ENCODE results near the gene LHX3.

The LHX3 gene

GRCh38 chr9:136147890-136148714 lies 56.8 kb downstream of the LHX3 start:
- Histone ChIP-seq H3K79me1 (ENCODE audit: low read length) (no peaks in the 10 kb centered on the region), H2BK120ac (ENCODE audit: insufficient read depth, low read length, poor library complexity) (no peak overlapping the region), H3K36me3 (ENCODE audit: control insufficient read depth in 1 of 2, insufficient read depth in 2 of 2, low read length in 2 of 2) (no peaks in the 10 kb centered on the region), H3K27me3 (ENCODE audit: insufficient read depth, low read length) (no peaks in the 10 kb centered on the region), H3K4me1 (ENCODE audit: control insufficient read depth in 1 of 2, insufficient read depth in 2 of 2, low read length in 2 of 2) (no peaks in the 10 kb centered on the region), H4K91ac (ENCODE audit: low read depth, low read length) (no peak overlapping the region), H2BK12ac (ENCODE audit: low read length) (no peak overlapping the region), H3K79me2 (ENCODE audit: control insufficient read depth, insufficient read depth, low read length, poor library complexity) (no peaks in the 10 kb centered on the region), H3K4me2 (ENCODE audit: low read length) (no peak overlapping the region), H2AK5ac (ENCODE audit: low read length) (no peak overlapping the region), H3K18ac (ENCODE audit: low read length) (no peak overlapping the region), H3K27ac (ENCODE audit: low read depth, low read length) (no peak overlapping the region), H2AFZ (ENCODE audit: insufficient read depth, low read length, poor library complexity) (no peak overlapping the region), H4K12ac (ENCODE audit: low read depth, low read length) (no peak overlapping the region), H3K14ac (ENCODE audit: low read length) (no peak overlapping the region), H2BK5ac (ENCODE audit: low read depth, low read length, poor library complexity) (no peak overlapping the region), H4K8ac (ENCODE audit: low read depth, low read length) (no peak overlapping the region), H3K9me3 (ENCODE audit: insufficient read depth, low read depth, low read length) (peaks cover 3% of the 10 kb centered on the region), H3K9ac (ENCODE audit: low read length) (no peak overlapping the region), H3K4ac (ENCODE audit: low read depth, low read length) (no peak overlapping the region), H3K4me3 (ENCODE audit: low read depth, low read length) (no peak overlapping the region), H3K23ac (ENCODE audit: low read length) (no peak overlapping the region)
- no CpG with 5 or more reads among the region's 35 CpGs for whole genome bisulfite sequencing (ENCODE audit: extremely low coverage, insufficient coverage, insufficient read length)
- no peak for DNase-seq

GRCh38 chr9:136147038-136147889 lies 57.7 kb downstream of the LHX3 start:
- H2BK5ac ChIP-seq (ENCODE audit: low read depth, low read length, poor library complexity): no peak overlapping the region
- H3K4me1 ChIP-seq (ENCODE audit: control insufficient read depth in 1 of 2, insufficient read depth in 2 of 2, low read length in 2 of 2): no peaks in the 10 kb centered on the region
- H2BK12ac ChIP-seq (ENCODE audit: low read length): no peak overlapping the region
- no peak overlapping the region for H3K18ac ChIP-seq (ENCODE audit: low read length)
- no peak overlapping the region for H3K27ac ChIP-seq (ENCODE audit: low read depth, low read length)
- H3K36me3 ChIP-seq (ENCODE audit: control insufficient read depth in 1 of 2, insufficient read depth in 2 of 2, low read length in 2 of 2): no peaks in the 10 kb centered on the region
- H3K9me3 ChIP-seq (ENCODE audit: insufficient read depth, low read depth, low read length): peaks cover 3% of the 10 kb centered on the region
- H3K4me2 ChIP-seq (ENCODE audit: low read length): no peak overlapping the region
- no peak overlapping the region for H4K12ac ChIP-seq (ENCODE audit: low read depth, low read length)
- no peaks in the 10 kb centered on the region for H3K79me1 ChIP-seq (ENCODE audit: low read length)
- H4K8ac ChIP-seq (ENCODE audit: low read depth, low read length): no peak overlapping the region
- H4K91ac ChIP-seq (ENCODE audit: low read depth, low read length): no peak overlapping the region
- no peak overlapping the region for H3K9ac ChIP-seq (ENCODE audit: low read length)
- H2BK120ac ChIP-seq (ENCODE audit: insufficient read depth, low read length, poor library complexity): no peak overlapping the region
- DNase-seq: no peak
- no peak overlapping the region for H3K14ac ChIP-seq (ENCODE audit: low read length)
- H2AK5ac ChIP-seq (ENCODE audit: low read length): no peak overlapping the region
- H2AFZ ChIP-seq (ENCODE audit: insufficient read depth, low read length, poor library complexity): no peak overlapping the region
- no peaks in the 10 kb centered on the region for H3K27me3 ChIP-seq (ENCODE audit: insufficient read depth, low read length)
- H3K4ac ChIP-seq (ENCODE audit: low read depth, low read length): no peak overlapping the region
- H3K23ac ChIP-seq (ENCODE audit: low read length): no peak overlapping the region
- H3K4me3 ChIP-seq (ENCODE audit: low read depth, low read length): no peak overlapping the region
- WGBS (ENCODE audit: extremely low coverage, insufficient coverage, insufficient read length): no CpG with 5 or more reads among the region's 22 CpGs
- no peaks in the 10 kb centered on the region for H3K79me2 ChIP-seq (ENCODE audit: control insufficient read depth, insufficient read depth, low read length, poor library complexity)
